Kidney epithelial cell (primary cell): ENCODE results near the gene ZNF219. TPM values are rescaled to one million over a fixed set of nuclear protein-coding genes. Genes with fewer than 3 reads are reported as not detected.

Experiments used
- DNase-seq: peaks from one replicate; pipeline ENCODE4 v3.0.0-alpha.2; 2010; ENCODE audit warnings: low read depth
- H3K27me3 ChIP-seq: 2 replicates; pipeline ENCODE4 v1.6.0; 2011; ENCODE audit warnings: low read length; ENCODE audit not compliant: control insufficient read depth, insufficient read depth
- H3K36me3 ChIP-seq: 2 replicates; pipeline ENCODE4 v1.5.1; 2011; ENCODE audit warnings: low read length; ENCODE audit not compliant: control insufficient read depth, insufficient read depth
- H3K4me3 ChIP-seq: 2 replicates; pipeline ENCODE4 v1.5.1; 2011; ENCODE audit warnings: low read depth, mild to moderate bottlenecking, control low read depth, low read length
- CTCF ChIP-seq: IDR thresholded peaks from 2 replicates; pipeline ENCODE4 v1.5.1; 2011; ENCODE audit warnings: mild to moderate bottlenecking, moderate library complexity, low read length, control low read depth, inconsistent platforms; ENCODE audit not compliant: insufficient read depth, poor library complexity, severe bottlenecking
- total RNA-seq: library from RNA; depleted of rRNA; stranded (reverse); fragments of >200 nt; gene quantifications from 2 replicates; pipeline ENCODE4 v1.2.3, GENCODE V29; 2015

Gene ZNF219
- total RNA-seq, 1 donor from 2014 or later = 25.5 TPM

GRCh38 chr14:21054768-21055145 lies 43.7 kb downstream of the ZNF219 start:
- DNase-seq = no peak
- TF ChIP-seq CTCF = no peak
- H3K4me3 ChIP-seq = no peak overlapping the region
- H3K27me3 ChIP-seq = no peaks in the 10 kb centered on the region
- H3K36me3 ChIP-seq = no peaks in the 10 kb centered on the region

- no peak for TF ChIP-seq CTCF
- no peak for DNase-seq
- Histone ChIP-seq H3K36me3 (no peaks in the 10 kb centered on the region), H3K27me3 (no peaks in the 10 kb centered on the region), H3K4me3 (no peak overlapping the region)
These were observed 44.2 kb downstream of the ZNF219 start for GRCh38 chr14:21054123-21054767.

GRCh38 chr14:21053184-21054122 lies 45.0 kb downstream of the ZNF219 start:
- H3K4me3 ChIP-seq = no peak overlapping the region
- no peaks in the 10 kb centered on the region for H3K36me3 ChIP-seq
- no peak for TF ChIP-seq CTCF
- no peaks in the 10 kb centered on the region for H3K27me3 ChIP-seq
- no peak for DNase-seq

GRCh38 chr14:21050597-21050996 lies 47.9 kb downstream of the ZNF219 start:
- Histone ChIP-seq H3K36me3 (no peaks in the 10 kb centered on the region), H3K27me3 (no peaks in the 10 kb centered on the region), H3K4me3 (no peak overlapping the region)
- no peak for TF ChIP-seq CTCF
- DNase-seq = no peak

GRCh38 chr14:21049271-21049673 lies 49.2 kb downstream of the ZNF219 start:
- DNase-seq = no peak
- Histone ChIP-seq H3K4me3 (no peak overlapping the region), H3K27me3 (no peaks in the 10 kb centered on the region), H3K36me3 (no peaks in the 10 kb centered on the region)
- TF ChIP-seq CTCF = no peak
